MM.1S (cell line): ENCODE results near the gene TNFRSF13B.

Experiments
- EZH2 ChIP-seq: fragments of 300-600 bp; sonication (generic); optimal IDR thresholded peaks from 2 replicates; pipeline ENCODE3; 2017; ENCODE audit warnings: low read depth, mild to moderate bottlenecking, antibody characterized with exemption, low read length, mixed read lengths
- TF ChIP-seq, protein P1 (sequence below): fragments of 300-600 bp; sonication (generic); IDR thresholded peaks from 2 replicates; pipeline ENCODE4 v1.5.1; 2016; ENCODE audit warnings: antibody characterized with exemption, low read length, mixed read lengths

GRCh38 chr17:16906680-16907079 lies 65.2 kb downstream of the TNFRSF13B start:
- TF ChIP-seq, protein P1, sequence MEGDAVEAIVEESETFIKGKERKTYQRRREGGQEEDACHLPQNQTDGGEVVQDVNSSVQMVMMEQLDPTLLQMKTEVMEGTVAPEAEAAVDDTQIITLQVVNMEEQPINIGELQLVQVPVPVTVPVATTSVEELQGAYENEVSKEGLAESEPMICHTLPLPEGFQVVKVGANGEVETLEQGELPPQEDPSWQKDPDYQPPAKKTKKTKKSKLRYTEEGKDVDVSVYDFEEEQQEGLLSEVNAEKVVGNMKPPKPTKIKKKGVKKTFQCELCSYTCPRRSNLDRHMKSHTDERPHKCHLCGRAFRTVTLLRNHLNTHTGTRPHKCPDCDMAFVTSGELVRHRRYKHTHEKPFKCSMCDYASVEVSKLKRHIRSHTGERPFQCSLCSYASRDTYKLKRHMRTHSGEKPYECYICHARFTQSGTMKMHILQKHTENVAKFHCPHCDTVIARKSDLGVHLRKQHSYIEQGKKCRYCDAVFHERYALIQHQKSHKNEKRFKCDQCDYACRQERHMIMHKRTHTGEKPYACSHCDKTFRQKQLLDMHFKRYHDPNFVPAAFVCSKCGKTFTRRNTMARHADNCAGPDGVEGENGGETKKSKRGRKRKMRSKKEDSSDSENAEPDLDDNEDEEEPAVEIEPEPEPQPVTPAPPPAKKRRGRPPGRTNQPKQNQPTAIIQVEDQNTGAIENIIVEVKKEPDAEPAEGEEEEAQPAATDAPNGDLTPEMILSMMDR = no peak
- no peak for TF ChIP-seq EZH2
